Ectodermal cell (in vitro differentiated cells): Measurements from ENCODE around the gene HSPH1.

Experiments
- H3K27ac ChIP-seq: 2 replicates; pipeline ENCODE4 v1.7.0; 2013; ENCODE audit warnings: mild to moderate bottlenecking, low read depth, low read length; ENCODE audit not compliant: insufficient read depth, poor library complexity, severe bottlenecking
- H3K27me3 ChIP-seq: 2 replicates; pipeline ENCODE4 v1.7.0; 2013; ENCODE audit warnings: mild to moderate bottlenecking, low read length; ENCODE audit not compliant: insufficient read depth, control insufficient read depth, poor library complexity, severe bottlenecking
- H3K36me3 ChIP-seq: one replicate; pipeline ENCODE4 v1.7.0; 2013; ENCODE audit warnings: low read length; ENCODE audit not compliant: control insufficient read depth, insufficient read depth
- H3K4me1 ChIP-seq: one replicate; pipeline ENCODE4 v1.7.0; 2013; ENCODE audit warnings: low read length; ENCODE audit not compliant: control insufficient read depth, insufficient read depth
- H3K4me3 ChIP-seq: 2 replicates; pipeline ENCODE4 v1.7.0; 2013; ENCODE audit warnings: low read depth, low read length, control low read depth; ENCODE audit not compliant: insufficient read depth
- H3K9me3 ChIP-seq: 2 replicates; pipeline ENCODE4 v1.7.0; 2013; ENCODE audit warnings: mild to moderate bottlenecking, low read length, moderate library complexity; ENCODE audit not compliant: control insufficient read depth
- WGBS, 2 experiments: methylation state at CpG; one replicate each; pipeline ENCODE4 v1.1.7; 2013; ENCODE audit warnings: missing lambda C conversion rate in 2 of 2; 5-methylcytosine and 5-hydroxymethylcytosine counted together

The HSPH1 gene

GRCh38 chr13:31199527-31199848 is 37.8 kb upstream of the HSPH1 start:
- WGBS, 2 experiments: 13% methylated on average over 15 of the region's 15 CpGs
- H3K27me3 ChIP-seq: peaks cover 10% of the 10 kb centered on the region
- H3K9me3 ChIP-seq: no peaks in the 10 kb centered on the region
- H3K4me1 ChIP-seq: no peaks in the 10 kb centered on the region
- H3K36me3 ChIP-seq: no peaks in the 10 kb centered on the region
- peak overlapping the region; percentile 61 for H3K4me3 ChIP-seq
- H3K27ac ChIP-seq: peak overlapping the region; percentile 83

- no peak overlapping the region for H3K27ac ChIP-seq
- H3K9me3 ChIP-seq: no peaks in the 10 kb centered on the region
- H3K4me3 ChIP-seq: no peak overlapping the region
- no peaks in the 10 kb centered on the region for H3K36me3 ChIP-seq
- H3K4me1 ChIP-seq: no peaks in the 10 kb centered on the region
- H3K27me3 ChIP-seq: peaks cover 10% of the 10 kb centered on the region
- WGBS, 2 experiments: 90 to 95% methylated on average over 3 of the region's 3 CpGs
These were observed 36.8 kb upstream of the HSPH1 start for GRCh38 chr13:31198519-31198918.

GRCh38 chr13:31196992-31197391 is 35.3 kb upstream of the HSPH1 start:
- peaks cover 10% of the 10 kb centered on the region for H3K27me3 ChIP-seq
- H3K4me1 ChIP-seq: no peaks in the 10 kb centered on the region
- H3K36me3 ChIP-seq: no peaks in the 10 kb centered on the region
- H3K4me3 ChIP-seq: no peak overlapping the region
- H3K9me3 ChIP-seq: no peaks in the 10 kb centered on the region
- H3K27ac ChIP-seq: no peak overlapping the region
- WGBS, 2 experiments: 78 to 83% methylated on average over 6 of the region's 6 CpGs

GRCh38 chr13:31195616-31196015 is 33.9 kb upstream of the HSPH1 start:
- Histone ChIP-seq H3K27ac (no peak overlapping the region), H3K27me3 (peaks cover under 1% of the 10 kb centered on the region), H3K4me1 (no peaks in the 10 kb centered on the region), H3K4me3 (no peak overlapping the region), H3K9me3 (no peaks in the 10 kb centered on the region), H3K36me3 (no peaks in the 10 kb centered on the region)
- 91 to 95% methylated on average over 4 of the region's 4 CpGs for WGBS, 2 experiments

GRCh38 chr13:31192306-31192705 is 30.6 kb upstream of the HSPH1 start:
- Histone ChIP-seq H3K4me3 (no peak overlapping the region), H3K27ac (no peak overlapping the region), H3K9me3 (no peaks in the 10 kb centered on the region), H3K36me3 (no peaks in the 10 kb centered on the region), H3K4me1 (no peaks in the 10 kb centered on the region), H3K27me3 (no peaks in the 10 kb centered on the region)
- 96% methylated on average over 6 of the region's 6 CpGs for whole genome bisulfite sequencing, 2 experiments

GRCh38 chr13:31191748-31192147 is 30.0 kb upstream of the HSPH1 start:
- no peaks in the 10 kb centered on the region for H3K27me3 ChIP-seq
- no peak overlapping the region for H3K27ac ChIP-seq
- H3K9me3 ChIP-seq: no peaks in the 10 kb centered on the region
- H3K36me3 ChIP-seq: no peaks in the 10 kb centered on the region
- 91 to 95% methylated on average over 4 of the region's 4 CpGs for WGBS, 2 experiments
- H3K4me3 ChIP-seq: no peak overlapping the region
- no peaks in the 10 kb centered on the region for H3K4me1 ChIP-seq

GRCh38 chr13:31184981-31185645 is 23.4 kb upstream of the HSPH1 start:
- Histone ChIP-seq H3K27me3 (no peaks in the 10 kb centered on the region), H3K36me3 (no peaks in the 10 kb centered on the region), H3K4me1 (peaks cover 7% of the 10 kb centered on the region), H3K9me3 (no peaks in the 10 kb centered on the region), H3K27ac (peak overlapping the region; percentile 55), H3K4me3 (no peak overlapping the region)
- WGBS, 2 experiments: 74 to 88% methylated on average over 5 to 7 of the region's 7 CpGs

- no peaks in the 10 kb centered on the region for H3K36me3 ChIP-seq
- no peak overlapping the region for H3K4me3 ChIP-seq
- WGBS, 2 experiments: 93 to 96% methylated on average over 6 of the region's 6 CpGs
- peak overlapping the region; percentile 55 for H3K27ac ChIP-seq
- peaks cover 7% of the 10 kb centered on the region for H3K4me1 ChIP-seq
- H3K27me3 ChIP-seq: no peaks in the 10 kb centered on the region
- no peaks in the 10 kb centered on the region for H3K9me3 ChIP-seq
These were observed 22.7 kb upstream of the HSPH1 start for GRCh38 chr13:31184451-31184850.

- no peak overlapping the region for H3K27ac ChIP-seq
- peaks cover 7% of the 10 kb centered on the region for H3K4me1 ChIP-seq
- H3K4me3 ChIP-seq: no peak overlapping the region
- H3K27me3 ChIP-seq: no peaks in the 10 kb centered on the region
- WGBS, 2 experiments: 94 to 95% methylated on average over 26 of the region's 26 CpGs
- no peaks in the 10 kb centered on the region for H3K9me3 ChIP-seq
- H3K36me3 ChIP-seq: no peaks in the 10 kb centered on the region
These were observed 21.3 kb upstream of the HSPH1 start for GRCh38 chr13:31182987-31183386.

GRCh38 chr13:31179754-31180153 is 18.1 kb upstream of the HSPH1 start:
- no peaks in the 10 kb centered on the region for H3K27me3 ChIP-seq
- no peak overlapping the region for H3K27ac ChIP-seq
- 94% methylated on average over 5 of the region's 5 CpGs for WGBS, 2 experiments
- no peaks in the 10 kb centered on the region for H3K9me3 ChIP-seq
- H3K4me1 ChIP-seq: peaks cover 8% of the 10 kb centered on the region
- H3K36me3 ChIP-seq: no peaks in the 10 kb centered on the region
- H3K4me3 ChIP-seq: no peak overlapping the region

- H3K27me3 ChIP-seq: no peaks in the 10 kb centered on the region
- no peak overlapping the region for H3K27ac ChIP-seq
- H3K4me1 ChIP-seq: peaks cover 5% of the 10 kb centered on the region
- H3K9me3 ChIP-seq: no peaks in the 10 kb centered on the region
- H3K4me3 ChIP-seq: no peak overlapping the region
- 94 to 97% methylated on average over 7 to 8 of the region's 8 CpGs for WGBS, 2 experiments
- H3K36me3 ChIP-seq: no peaks in the 10 kb centered on the region
These were observed 17.5 kb upstream of the HSPH1 start for GRCh38 chr13:31179241-31179640.
